HG03060 (cell line): ENCODE results near the gene RAE1.

ENCODE experiments used
- ATAC-seq: cut with Tn5 transposase; IDR thresholded peaks from one replicate; pipeline ENCODE4 v1.9.1; 2021; ENCODE audit warnings: low read depth, moderate number of reproducible peaks; ENCODE audit not compliant: unreplicated experiment

The RAE1 gene

GRCh38 chr20:57385940-57386339 lies 34.9 kb downstream of the RAE1 start:
- no peak for ATAC-seq

GRCh38 chr20:57386762-57387161 lies 35.7 kb downstream of the RAE1 start:
- ATAC-seq, result no peak

GRCh38 chr20:57387463-57387862 lies 36.4 kb downstream of the RAE1 start:
- ATAC-seq, result no peak

GRCh38 chr20:57387945-57388371 lies 36.9 kb downstream of the RAE1 start:
- ATAC-seq, result no peak

GRCh38 chr20:57388953-57389694 lies 38.1 kb downstream of the RAE1 start:
- ATAC-seq, result no peak

GRCh38 chr20:57389695-57390603 lies 38.9 kb downstream of the RAE1 start:
- no peak for ATAC-seq

- no peak for ATAC-seq
Measured at GRCh38 chr20:57390604-57391438, 39.8 kb downstream of the RAE1 start, which contains the start of gene RBM38. Gene RBM38, plus strand, starts transcription at chr20:57391396. Its CDS starts 186 bp downstream, at chr20:57391582.

- no peak for ATAC-seq
Measured at GRCh38 chr20:57391439-57392301, 40.6 kb downstream of the RAE1 start.

- no peak for ATAC-seq
Measured at GRCh38 chr20:57392512-57393271, 41.6 kb downstream of the RAE1 start.

GRCh38 chr20:57393321-57394120 lies 42.5 kb downstream of the RAE1 start:
- no peak for ATAC-seq

- no peak for ATAC-seq
Measured at GRCh38 chr20:57394121-57395082, 43.3 kb downstream of the RAE1 start.

GRCh38 chr20:57395111-57395966 lies 44.3 kb downstream of the RAE1 start:
- no peak for ATAC-seq

GRCh38 chr20:57396212-57396983 lies 45.3 kb downstream of the RAE1 start:
- ATAC-seq, result no peak

- ATAC-seq, result no peak
Measured at GRCh38 chr20:57396984-57397692, 46.1 kb downstream of the RAE1 start.

GRCh38 chr20:57397693-57398108 lies 46.6 kb downstream of the RAE1 start:
- ATAC-seq, result peak; percentile 4
